Lower lobe of right lung (tissue), 2 donors: Measurements from ENCODE around the gene POLR2E. TPM values are rescaled to one million over a fixed set of nuclear protein-coding genes. Genes with fewer than 3 reads are reported as not detected.

Experiments used
- ATAC-seq, 2 donors: fragments of 200-7000 bp; cut with Tn5 transposase; one replicate each; pipeline ENCODE4 v1.9.1; 2020 to 2022; ENCODE audit warnings: mild to moderate bottlenecking in 2 of 2, moderate library complexity in 2 of 2
- DNase-seq: peaks from one replicate; pipeline ENCODE4 v3.0.0-alpha.2; 2020
- H3K27ac ChIP-seq: fragments of 200-600 bp; one replicate; pipeline ENCODE4 v1.8.0; 2022
- H3K27me3 ChIP-seq: fragments of 200-600 bp; one replicate; pipeline ENCODE4 v1.8.0; 2022; ENCODE audit warnings: low read depth
- H3K36me3 ChIP-seq: fragments of 200-600 bp; one replicate; pipeline ENCODE4 v1.8.0; 2022; ENCODE audit warnings: mild to moderate bottlenecking
- H3K4me1 ChIP-seq: fragments of 200-600 bp; one replicate; pipeline ENCODE4 v1.8.0; 2022
- H3K4me3 ChIP-seq: fragments of 200-600 bp; one replicate; pipeline ENCODE4 v1.8.0; 2022; ENCODE audit warnings: mild to moderate bottlenecking
- H3K9me3 ChIP-seq: fragments of 200-600 bp; one replicate; pipeline ENCODE4 v1.8.0; 2022
- intact Hi-C: fragments of 100-400 bp; cut with DNase I; formaldehyde crosslinking; loops from one replicate; pipeline ENCODE4 v1.11.0; 2022
- total RNA-seq: library from RNA; stranded (reverse); fragmentation: NEBNext Ultra II Directional; extraction: Animal tissue kit (Norgen Biotek cat#: 25700); gene quantifications from one replicate; pipeline ENCODE4 v1.2.1, GENCODE V29; 2021
- TF ChIP-seq, protein P1 (sequence below): fragments of 200-600 bp; IDR thresholded peaks from one replicate; pipeline ENCODE4 v1.8.0; 2022; ENCODE audit warnings: antibody characterized with exemption, mild to moderate bottlenecking
- donor health status: DM: no; HTN: yes; CAD: no; lungs with severe emphysema.

The POLR2E gene
- total RNA-seq, 1 donor from 2014 or later, result 158 TPM

- peak overlapping the region; percentile 92 for H3K27ac ChIP-seq
- H3K4me1 ChIP-seq, result peaks cover 73% of the 10 kb centered on the region
- no peaks in the 10 kb centered on the region for H3K9me3 ChIP-seq
- peaks cover 5% of the 10 kb centered on the region for H3K36me3 ChIP-seq
- H3K4me3 ChIP-seq, result peak overlapping the region; percentile 11
- intact Hi-C loops, result no loop called here
- peak; percentile 76 for DNase-seq
- TF ChIP-seq, protein P1, sequence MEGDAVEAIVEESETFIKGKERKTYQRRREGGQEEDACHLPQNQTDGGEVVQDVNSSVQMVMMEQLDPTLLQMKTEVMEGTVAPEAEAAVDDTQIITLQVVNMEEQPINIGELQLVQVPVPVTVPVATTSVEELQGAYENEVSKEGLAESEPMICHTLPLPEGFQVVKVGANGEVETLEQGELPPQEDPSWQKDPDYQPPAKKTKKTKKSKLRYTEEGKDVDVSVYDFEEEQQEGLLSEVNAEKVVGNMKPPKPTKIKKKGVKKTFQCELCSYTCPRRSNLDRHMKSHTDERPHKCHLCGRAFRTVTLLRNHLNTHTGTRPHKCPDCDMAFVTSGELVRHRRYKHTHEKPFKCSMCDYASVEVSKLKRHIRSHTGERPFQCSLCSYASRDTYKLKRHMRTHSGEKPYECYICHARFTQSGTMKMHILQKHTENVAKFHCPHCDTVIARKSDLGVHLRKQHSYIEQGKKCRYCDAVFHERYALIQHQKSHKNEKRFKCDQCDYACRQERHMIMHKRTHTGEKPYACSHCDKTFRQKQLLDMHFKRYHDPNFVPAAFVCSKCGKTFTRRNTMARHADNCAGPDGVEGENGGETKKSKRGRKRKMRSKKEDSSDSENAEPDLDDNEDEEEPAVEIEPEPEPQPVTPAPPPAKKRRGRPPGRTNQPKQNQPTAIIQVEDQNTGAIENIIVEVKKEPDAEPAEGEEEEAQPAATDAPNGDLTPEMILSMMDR, result no peak
- peak; percentile 48 to 56 for ATAC-seq
- no peaks in the 10 kb centered on the region for H3K27me3 ChIP-seq
Measured at GRCh38 chr19:1098177-1099051, 3.2 kb upstream of the POLR2E start.

DNA sequence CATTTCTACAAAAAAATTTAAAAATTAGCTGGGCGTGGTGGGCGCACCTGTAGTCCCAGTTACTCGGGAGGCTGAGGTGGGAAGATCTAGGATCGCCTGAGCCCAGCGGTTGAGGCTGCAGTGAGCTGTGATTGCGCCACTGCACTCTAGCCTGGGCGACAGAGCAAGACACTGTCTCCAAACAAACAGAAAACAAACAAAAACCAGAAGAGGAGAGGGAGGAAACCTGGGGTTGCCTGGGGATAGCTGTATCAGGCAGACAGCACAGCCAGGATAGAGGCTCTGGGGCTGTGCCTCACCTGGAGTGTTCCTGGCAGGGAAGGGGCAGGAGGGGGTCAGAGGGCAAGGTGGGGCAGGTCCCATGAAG, 2.6 kb upstream of the POLR2E start:
- peak overlapping the region; percentile 92 for H3K27ac ChIP-seq
- H3K4me3 ChIP-seq, result peak overlapping the region; percentile 11
- ATAC-seq, result peak; percentile 24 to 37
- H3K4me1 ChIP-seq, result peaks cover 72% of the 10 kb centered on the region
- TF ChIP-seq, protein P1, result no peak
- intact Hi-C loops, result no loop called here
- H3K27me3 ChIP-seq, result no peaks in the 10 kb centered on the region
- H3K36me3 ChIP-seq, result peaks cover 11% of the 10 kb centered on the region
- no peaks in the 10 kb centered on the region for H3K9me3 ChIP-seq
- peak; percentile 78 for DNase-seq

DNA sequence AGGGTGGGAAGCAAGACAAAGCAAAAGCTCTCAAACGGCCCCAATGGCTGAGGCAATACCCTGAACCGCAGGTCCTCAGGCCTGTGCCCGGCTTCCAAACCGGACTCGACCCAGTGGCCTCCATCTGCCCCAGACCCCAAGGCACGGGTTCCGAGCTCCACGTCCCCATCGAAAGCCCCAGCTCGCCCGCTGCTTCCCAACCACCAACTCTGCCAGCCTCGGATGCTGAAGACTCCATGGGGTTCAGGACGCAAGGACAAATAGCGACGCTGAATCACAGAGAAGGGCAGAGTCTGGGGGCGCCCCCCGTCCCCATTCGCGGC, 559 bp downstream of the POLR2E start:
- no peaks in the 10 kb centered on the region for H3K9me3 ChIP-seq
- TF ChIP-seq, protein P1, result no peak
- ATAC-seq, result no peak
- H3K4me3 ChIP-seq, result peak overlapping the region; percentile 74
- no peak for DNase-seq
- H3K36me3 ChIP-seq, result peaks cover 43% of the 10 kb centered on the region
- peak overlapping the region; percentile 79 for H3K27ac ChIP-seq
- peaks cover 44% of the 10 kb centered on the region for H3K4me1 ChIP-seq
- intact Hi-C loops, result no loop called here
- no peaks in the 10 kb centered on the region for H3K27me3 ChIP-seq

DNA sequence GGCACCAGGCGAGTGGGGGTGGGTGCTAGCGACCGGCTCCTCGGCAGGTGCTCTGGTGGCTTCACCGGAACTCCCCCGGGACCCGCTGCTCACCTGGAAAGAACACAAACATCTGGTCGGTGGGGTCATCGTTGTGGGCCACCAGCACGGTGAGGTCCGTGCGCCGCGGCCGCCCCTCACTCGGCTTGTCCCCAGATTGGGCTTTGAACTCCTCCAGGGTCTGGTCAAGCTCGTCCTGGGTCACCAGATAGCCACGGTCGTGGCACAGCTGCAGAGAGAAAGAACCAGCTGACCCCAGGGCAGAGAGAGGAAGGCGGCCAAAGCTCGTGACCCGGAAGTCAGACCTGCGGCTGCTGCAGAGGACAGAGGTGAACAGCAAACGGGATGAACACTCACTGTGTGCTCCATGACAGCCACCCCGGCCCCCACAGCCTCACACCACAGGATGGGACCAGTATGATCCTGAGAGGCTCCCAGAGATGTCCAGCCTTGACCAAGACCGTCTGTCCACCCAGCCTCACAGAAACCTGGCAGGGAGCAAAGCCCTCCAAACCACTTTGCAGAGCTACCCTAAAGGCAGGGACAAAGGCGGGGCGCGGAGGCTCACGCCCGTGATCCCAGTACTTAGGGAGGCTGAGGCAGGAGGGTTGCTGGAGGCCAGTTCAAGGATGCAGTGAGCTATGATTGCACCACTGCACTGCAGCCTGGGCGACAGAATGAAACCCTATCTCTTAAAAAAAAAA, 1.2 kb downstream of the POLR2E start:
- TF ChIP-seq, protein P1, result no peak
- DNase-seq (no peak), ATAC-seq (no peak)
- Histone ChIP-seq H3K4me3 (peak overlapping the region; percentile 74), H3K36me3 (peaks cover 49% of the 10 kb centered on the region), H3K27ac (peak overlapping the region; percentile 79), H3K4me1 (peaks cover 44% of the 10 kb centered on the region), H3K9me3 (no peaks in the 10 kb centered on the region), H3K27me3 (no peaks in the 10 kb centered on the region)
- intact Hi-C loops, result no loop called here

- ATAC-seq, result no peak
- Histone ChIP-seq H3K4me3 (no peak overlapping the region), H3K27ac (no peak overlapping the region), H3K9me3 (no peaks in the 10 kb centered on the region), H3K27me3 (no peaks in the 10 kb centered on the region), H3K4me1 (peaks cover 44% of the 10 kb centered on the region), H3K36me3 (peaks cover 56% of the 10 kb centered on the region)
- TF ChIP-seq, protein P1, result no peak
- intact Hi-C loops, result no loop called here
- no peak for DNase-seq
Measured at GRCh38 chr19:1093330-1093729, 1.8 kb downstream of the POLR2E start.
